HEK293 (cell line): Measurements from ENCODE around the gene KPNA6.

ENCODE experiments used
- CTCF ChIA-PET: fragments of 350-600 bp; formaldehyde crosslinking; extraction: SDS; loops from one replicate; lab custom pipeline; 2021; ENCODE audit warnings: antibody characterized with exemption; lab: Yijun Ruan, JAX
- POLR2A ChIA-PET: fragments of 300-600 bp; formaldehyde crosslinking; extraction: SDS; loops from one replicate; lab custom pipeline; 2020; ENCODE audit warnings: antibody characterized with exemption, inconsistent platforms; lab: Yijun Ruan, JAX
- H3K27ac ChIP-seq: fragments of 200-500 bp; sonication (Bioruptor generic); 2 replicates; pipeline ENCODE4 v1.5.1; 2014; ENCODE audit warnings: low read depth, low read length, control low read depth, inconsistent platforms; ENCODE audit errors: extremely low read depth
- H3K36me3 ChIP-seq, 2 experiments: fragments of 200-500 bp in 1 of 2; sonication (Bioruptor generic) in 1 of 2; 1 replicate in 1 of 2; 2 replicates in 1 of 2; pipeline ENCODE4 v1.5.1; 2014 to 2017; ENCODE audit warnings: inconsistent platforms in 2 of 2, low read length in 2 of 2; ENCODE audit not compliant: control insufficient read depth in 2 of 2, insufficient read depth in 1 of 2
- H3K4me1 ChIP-seq: fragments of 200-500 bp; sonication (Bioruptor generic); 2 replicates; pipeline ENCODE4 v1.5.1; 2014; ENCODE audit warnings: mild to moderate bottlenecking, low read length, inconsistent platforms; ENCODE audit not compliant: control insufficient read depth, insufficient read depth
- H3K4me3 ChIP-seq: 2 replicates; pipeline ENCODE4 v1.5.1; 2011; ENCODE audit warnings: low read depth, mild to moderate bottlenecking, control low read depth, low read length, moderate library complexity
- H3K9me3 ChIP-seq: fragments of 200-500 bp; sonication (Bioruptor generic); 2 replicates; pipeline ENCODE4 v1.5.1; 2014; ENCODE audit warnings: low read depth, low read length, inconsistent platforms; ENCODE audit not compliant: control insufficient read depth, insufficient read depth
- GLIS1 ChIP-seq: fragments of 450-650 bp; formaldehyde crosslinking; IDR thresholded peaks from 2 replicates; pipeline ENCODE4 v1.5.1; 2016; ENCODE audit warnings: missing biosample characterization, missing genetic modification characterization
- GLIS2 ChIP-seq: fragments of 450-650 bp; formaldehyde crosslinking; IDR thresholded peaks from 2 replicates; pipeline ENCODE4 v1.5.1; 2016; ENCODE audit warnings: missing biosample characterization, missing genetic modification characterization
- KLF1 ChIP-seq: fragments of 450-650 bp; formaldehyde crosslinking; IDR thresholded peaks from 2 replicates; pipeline ENCODE4 v1.5.1; 2016; ENCODE audit warnings: missing biosample characterization, missing genetic modification characterization
- KLF16 ChIP-seq: fragments of 450-650 bp; formaldehyde crosslinking; IDR thresholded peaks from 2 replicates; pipeline ENCODE4 v1.5.1; 2017; ENCODE audit warnings: missing biosample characterization, missing genetic modification characterization
- KLF9 ChIP-seq: fragments of 450-650 bp; formaldehyde crosslinking; IDR thresholded peaks from 2 replicates; pipeline ENCODE4 v1.5.1; 2016; ENCODE audit warnings: missing biosample characterization, missing genetic modification characterization, low read depth
- PRDM1 ChIP-seq: fragments of 450-650 bp; formaldehyde crosslinking; IDR thresholded peaks from 2 replicates; pipeline ENCODE4; 2016; ENCODE audit warnings: missing biosample characterization, missing genetic modification characterization
- REPIN1 ChIP-seq: fragments of 450-650 bp; formaldehyde crosslinking; IDR thresholded peaks from 2 replicates; pipeline ENCODE4 v1.5.1; 2017; ENCODE audit warnings: missing biosample characterization, missing genetic modification characterization, low read depth
- SCRT2 ChIP-seq: fragments of 450-650 bp; formaldehyde crosslinking; IDR thresholded peaks from 2 replicates; pipeline ENCODE4 v1.5.1; 2016; ENCODE audit warnings: missing biosample characterization, missing genetic modification characterization
- SP2 ChIP-seq: fragments of 450-650 bp; formaldehyde crosslinking; IDR thresholded peaks from 2 replicates; pipeline ENCODE4 v1.5.1; 2016; ENCODE audit warnings: missing biosample characterization, missing genetic modification characterization
- SP3 ChIP-seq: fragments of 450-650 bp; formaldehyde crosslinking; IDR thresholded peaks from 2 replicates; pipeline ENCODE4 v1.5.1; 2016; ENCODE audit warnings: missing biosample characterization, missing genetic modification characterization
- WT1 ChIP-seq: fragments of 450-650 bp; formaldehyde crosslinking; IDR thresholded peaks from 2 replicates; pipeline ENCODE4 v1.5.1; 2016; ENCODE audit warnings: missing biosample characterization, missing genetic modification characterization
- ZBTB17 ChIP-seq: fragments of 450-650 bp; formaldehyde crosslinking; IDR thresholded peaks from 2 replicates; pipeline ENCODE4 v1.5.1; 2016; ENCODE audit warnings: missing biosample characterization, missing genetic modification characterization
- ZBTB20 ChIP-seq: fragments of 450-650 bp; formaldehyde crosslinking; IDR thresholded peaks from 2 replicates; pipeline ENCODE4 v1.5.1; 2016; ENCODE audit warnings: missing biosample characterization, missing genetic modification characterization
- ZBTB48 ChIP-seq: fragments of 450-650 bp; formaldehyde crosslinking; IDR thresholded peaks from 2 replicates; pipeline ENCODE4 v1.5.1; 2016; ENCODE audit warnings: missing biosample characterization, missing genetic modification characterization
- ZEB2 ChIP-seq: fragments of 450-650 bp; formaldehyde crosslinking; IDR thresholded peaks from 2 replicates; pipeline ENCODE4 v1.5.1; 2016; ENCODE audit warnings: missing biosample characterization, missing genetic modification characterization
- ZNF132 ChIP-seq: fragments of 450-650 bp; formaldehyde crosslinking; IDR thresholded peaks from 2 replicates; pipeline ENCODE4 v1.5.1; 2017; ENCODE audit warnings: missing biosample characterization, missing genetic modification characterization, borderline replicate concordance
- ZNF324 ChIP-seq: fragments of 450-650 bp; formaldehyde crosslinking; IDR thresholded peaks from 2 replicates; pipeline ENCODE4 v1.5.1; 2016; ENCODE audit warnings: missing biosample characterization, missing genetic modification characterization
- ZNF335 ChIP-seq: fragments of 450-650 bp; formaldehyde crosslinking; conservative IDR thresholded peaks from 2 replicates; pipeline ENCODE4 v1.5.1; 2016; ENCODE audit warnings: missing biosample characterization, missing genetic modification characterization
- ZNF341 ChIP-seq: fragments of 450-650 bp; formaldehyde crosslinking; IDR thresholded peaks from 2 replicates; pipeline ENCODE4; 2016; ENCODE audit warnings: low read depth, missing biosample characterization, missing genetic modification characterization
- ZNF366 ChIP-seq: fragments of 450-650 bp; formaldehyde crosslinking; conservative IDR thresholded peaks from 2 replicates; pipeline ENCODE4 v1.5.1; 2016; ENCODE audit warnings: missing biosample characterization, missing genetic modification characterization
- ZNF510 ChIP-seq: fragments of 450-650 bp; formaldehyde crosslinking; IDR thresholded peaks from 2 replicates; pipeline ENCODE4 v1.5.1; 2018; ENCODE audit warnings: mild to moderate bottlenecking, missing genetic modification characterization, missing biosample characterization; ENCODE audit not compliant: insufficient replicate concordance
- ZNF514 ChIP-seq: fragments of 450-650 bp; formaldehyde crosslinking; IDR thresholded peaks from 2 replicates; pipeline ENCODE4 v1.5.1; 2016; ENCODE audit warnings: missing biosample characterization, missing genetic modification characterization
- ZNF629 ChIP-seq: fragments of 450-650 bp; formaldehyde crosslinking; IDR thresholded peaks from 2 replicates; pipeline ENCODE4 v1.5.1; 2017; ENCODE audit warnings: missing biosample characterization, missing genetic modification characterization
- ZNF654 ChIP-seq: fragments of 450-650 bp; formaldehyde crosslinking; IDR thresholded peaks from 2 replicates; pipeline ENCODE4 v1.5.1; 2016; ENCODE audit warnings: low read depth, missing biosample characterization, missing genetic modification characterization
- ZSCAN23 ChIP-seq: fragments of 450-650 bp; formaldehyde crosslinking; IDR thresholded peaks from 2 replicates; pipeline ENCODE4 v1.5.1; 2016; ENCODE audit warnings: missing biosample characterization, missing genetic modification characterization
- TF ChIP-seq, protein P1 (sequence below): fragments of 450-650 bp; formaldehyde crosslinking; IDR thresholded peaks from 2 replicates; pipeline ENCODE4 v1.5.1; 2016; ENCODE audit warnings: missing biosample characterization, missing genetic modification characterization
- TF ChIP-seq, protein P2 (sequence below): fragments of 450-650 bp; formaldehyde crosslinking; IDR thresholded peaks from 2 replicates; pipeline ENCODE4; 2016; ENCODE audit warnings: missing biosample characterization, missing genetic modification characterization
- TF ChIP-seq, protein P3 (sequence below): sonication (generic); formaldehyde crosslinking; IDR thresholded peaks from 2 replicates; pipeline ENCODE4 v1.8.1; 2022; ENCODE audit warnings: mild to moderate bottlenecking, moderate library complexity, missing genetic modification reagents
- TF ChIP-seq, protein P4 (sequence below): fragments of 450-650 bp; formaldehyde crosslinking; IDR thresholded peaks from 2 replicates; pipeline ENCODE4 v1.5.1; 2016; ENCODE audit warnings: missing biosample characterization, missing genetic modification characterization
- TF ChIP-seq, protein P5 (sequence below): fragments of 450-650 bp; formaldehyde crosslinking; IDR thresholded peaks from 2 replicates; pipeline ENCODE4 v1.5.1; 2017; ENCODE audit warnings: missing biosample characterization, missing genetic modification characterization

KPNA6 gene

DNA sequence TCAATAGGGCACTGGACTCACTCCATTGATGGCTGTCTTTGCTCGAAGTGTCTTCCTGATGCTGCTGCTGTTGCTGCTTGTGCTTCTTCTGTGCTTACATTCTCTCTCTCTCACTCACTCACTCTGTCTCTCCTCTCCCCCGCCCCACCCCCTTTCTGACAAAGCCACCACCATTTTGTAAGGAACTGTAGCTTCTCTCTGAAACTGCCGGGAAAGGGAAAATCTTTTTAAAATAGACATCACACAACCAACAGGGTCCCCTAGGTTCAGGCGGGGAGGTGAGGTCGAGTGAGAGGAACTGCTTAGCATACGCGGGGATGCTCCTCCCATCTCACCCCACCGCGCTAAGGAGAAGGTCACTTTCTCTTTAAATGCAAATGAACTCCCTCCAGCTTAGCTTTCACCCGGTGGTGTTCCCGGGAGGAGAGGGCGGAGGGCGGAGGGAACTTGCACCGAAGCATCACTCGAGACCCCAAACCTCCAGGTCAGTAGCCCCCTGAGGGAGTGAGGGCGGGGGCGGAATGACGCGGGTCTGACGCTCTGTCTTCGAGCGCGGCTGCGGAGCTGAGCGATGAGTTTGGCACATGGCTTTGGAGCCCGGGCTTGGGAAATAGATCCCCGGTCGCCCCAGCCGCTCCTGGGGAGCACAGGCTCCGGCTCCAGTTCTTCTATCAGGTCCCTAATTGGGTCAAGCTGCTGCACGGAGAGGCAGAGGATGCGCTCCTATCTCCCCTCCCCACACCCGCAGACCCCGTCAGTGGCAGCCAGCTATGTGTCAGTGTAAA lies 92.6 kb downstream of the KPNA6 start, which contains the start of gene CCDC28B:
Gene CCDC28B, plus strand, starts transcription at position 370 of the 785 bp plus-strand sequence. CDS start 1,341 bp downstream, outside the sequence.
- Histone ChIP-seq H3K9me3 (no peaks in the 10 kb centered on the region), H3K27ac (no peak within 1 kb of the TSS; the same call in 1 of the 2 replicates), H3K4me3 (peak within 1 kb of the TSS; percentile 49), H3K4me1 (no peaks in the 10 kb centered on the region; the same call in 1 of the 2 replicates), H3K36me3 (peaks cover 0 to 55% of the 10 kb centered on the region in 2 experiments; a peak in 1 of 3 replicates)
- CTCF ChIA-PET = interaction anchor here (0.8 to 1.2 kb wide), 2 partner anchors 20 to 48 kb away, joined by 3 to 4 read pairs; no protein-coding TSS in a partner anchor
- POLR2A ChIA-PET = interaction anchor here (0.6 to 5.0 kb wide), 10 partner anchors 8 to 209 kb away, joined by 3 to 25 read pairs (median 7); partner anchors contain the start of genes DCDC2B, KPNA6, MARCKSL1 and TXLNA
- TF ChIP-seq SP3 (tag by site-specific recombination) (peak; percentile 49), PRDM1 (tag by site-specific recombination) (peak; percentile 95), ZBTB20 (tag by site-specific recombination) (peak; percentile 78; the same call in 1 of the 2 replicates), GLIS2 (peak; percentile 92), ZNF335 (tag by site-specific recombination) (peak; percentile 23; the same call in 1 of the 2 replicates), ZNF629 (tag by site-specific recombination) (peak; percentile 72), ZSCAN23 (tag by site-specific recombination) (peak; percentile 50; the same call in 1 of the 2 replicates), KLF9 (tag by site-specific recombination) (peak; percentile 77), ZNF510 (tag by site-specific recombination) (no peak), SP2 (tag by site-specific recombination) (peak; percentile 51), ZNF514 (no peak), GLIS1 (tag by site-specific recombination) (peak; percentile 70), WT1 (tag by site-specific recombination) (0 out of 2 replicates have a peak, but pooled peaks have one; percentile 3), SCRT2 (tag by site-specific recombination) (peak; percentile 69; the same call in 1 of the 2 replicates), ZEB2 (tag by site-specific recombination) (peak; percentile 73), ZNF366 (peak; percentile 88), ZNF341 (tag by site-specific recombination) (peak; percentile 98), ZNF132 (no peak), KLF1 (tag by site-specific recombination) (0 out of 2 replicates have a peak, but pooled peaks have one; percentile 25), ZNF654 (tag by site-specific recombination) (no peak), REPIN1 (tag by site-specific recombination) (no peak), ZBTB48 (tag by site-specific recombination) (peak; percentile 56), ZBTB17 (tag by site-specific recombination) (peak; percentile 82), ZNF324 (tag by site-specific recombination) (peak; percentile 46; the same call in 1 of the 2 replicates), KLF16 (tag by site-specific recombination) (0 out of 2 replicates have a peak, but pooled peaks have one; percentile 31)
- TF ChIP-seq, protein P1, sequence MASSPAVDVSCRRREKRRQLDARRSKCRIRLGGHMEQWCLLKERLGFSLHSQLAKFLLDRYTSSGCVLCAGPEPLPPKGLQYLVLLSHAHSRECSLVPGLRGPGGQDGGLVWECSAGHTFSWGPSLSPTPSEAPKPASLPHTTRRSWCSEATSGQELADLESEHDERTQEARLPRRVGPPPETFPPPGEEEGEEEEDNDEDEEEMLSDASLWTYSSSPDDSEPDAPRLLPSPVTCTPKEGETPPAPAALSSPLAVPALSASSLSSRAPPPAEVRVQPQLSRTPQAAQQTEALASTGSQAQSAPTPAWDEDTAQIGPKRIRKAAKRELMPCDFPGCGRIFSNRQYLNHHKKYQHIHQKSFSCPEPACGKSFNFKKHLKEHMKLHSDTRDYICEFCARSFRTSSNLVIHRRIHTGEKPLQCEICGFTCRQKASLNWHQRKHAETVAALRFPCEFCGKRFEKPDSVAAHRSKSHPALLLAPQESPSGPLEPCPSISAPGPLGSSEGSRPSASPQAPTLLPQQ (tag by site-specific recombination) = peak; percentile 65; the same call in 1 of the 2 replicates
- TF ChIP-seq, protein P2, sequence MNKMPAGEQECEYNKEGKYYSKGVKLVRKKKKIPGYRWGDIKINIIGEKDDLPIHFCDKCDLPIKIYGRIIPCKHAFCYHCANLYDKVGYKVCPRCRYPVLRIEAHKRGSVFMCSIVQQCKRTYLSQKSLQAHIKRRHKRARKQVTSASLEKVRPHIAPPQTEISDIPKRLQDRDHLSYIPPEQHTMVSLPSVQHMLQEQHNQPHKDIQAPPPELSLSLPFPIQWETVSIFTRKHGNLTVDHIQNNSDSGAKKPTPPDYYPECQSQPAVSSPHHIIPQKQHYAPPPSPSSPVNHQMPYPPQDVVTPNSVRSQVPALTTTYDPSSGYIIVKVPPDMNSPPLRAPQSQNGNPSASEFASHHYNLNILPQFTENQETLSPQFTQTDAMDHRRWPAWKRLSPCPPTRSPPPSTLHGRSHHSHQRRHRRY (tag by site-specific recombination) = no peak
- TF ChIP-seq, protein P3, sequence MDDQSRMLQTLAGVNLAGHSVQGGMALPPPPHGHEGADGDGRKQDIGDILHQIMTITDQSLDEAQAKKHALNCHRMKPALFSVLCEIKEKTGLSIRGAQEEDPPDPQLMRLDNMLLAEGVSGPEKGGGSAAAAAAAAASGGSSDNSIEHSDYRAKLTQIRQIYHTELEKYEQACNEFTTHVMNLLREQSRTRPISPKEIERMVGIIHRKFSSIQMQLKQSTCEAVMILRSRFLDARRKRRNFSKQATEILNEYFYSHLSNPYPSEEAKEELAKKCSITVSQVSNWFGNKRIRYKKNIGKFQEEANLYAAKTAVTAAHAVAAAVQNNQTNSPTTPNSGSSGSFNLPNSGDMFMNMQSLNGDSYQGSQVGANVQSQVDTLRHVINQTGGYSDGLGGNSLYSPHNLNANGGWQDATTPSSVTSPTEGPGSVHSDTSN (CRISPR knock-in tag) = no peak
- TF ChIP-seq, protein P4, sequence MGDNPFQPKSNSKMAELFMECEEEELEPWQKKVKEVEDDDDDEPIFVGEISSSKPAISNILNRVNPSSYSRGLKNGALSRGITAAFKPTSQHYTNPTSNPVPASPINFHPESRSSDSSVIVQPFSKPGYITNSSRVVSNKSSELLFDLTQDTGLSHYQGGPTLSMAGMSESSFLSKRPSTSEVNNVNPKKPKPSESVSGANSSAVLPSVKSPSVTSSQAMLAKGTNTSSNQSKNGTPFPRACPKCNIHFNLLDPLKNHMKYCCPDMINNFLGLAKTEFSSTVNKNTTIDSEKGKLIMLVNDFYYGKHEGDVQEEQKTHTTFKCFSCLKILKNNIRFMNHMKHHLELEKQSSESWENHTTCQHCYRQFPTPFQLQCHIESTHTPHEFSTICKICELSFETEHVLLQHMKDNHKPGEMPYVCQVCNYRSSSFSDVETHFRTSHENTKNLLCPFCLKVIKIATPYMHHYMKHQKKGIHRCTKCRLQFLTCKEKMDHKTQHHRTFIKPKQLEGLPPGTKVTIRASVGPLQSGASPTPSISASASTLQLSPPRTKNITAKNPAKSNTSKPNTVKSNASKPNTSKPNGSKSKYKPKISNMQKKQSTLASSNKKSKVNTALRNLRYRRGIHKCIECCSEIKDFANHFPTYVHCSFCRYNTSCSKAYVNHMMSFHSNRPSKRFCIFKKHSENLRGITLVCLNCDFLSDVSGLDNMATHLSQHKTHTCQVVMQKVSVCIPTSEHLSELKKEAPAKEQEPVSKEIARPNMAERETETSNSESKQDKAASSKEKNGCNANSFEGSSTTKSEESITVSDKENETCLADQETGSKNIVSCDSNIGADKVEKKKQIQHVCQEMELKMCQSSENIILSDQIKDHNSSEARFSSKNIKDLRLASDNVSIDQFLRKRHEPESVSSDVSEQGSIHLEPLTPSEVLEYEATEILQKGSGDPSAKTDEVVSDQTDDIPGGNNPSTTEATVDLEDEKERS (tag by site-specific recombination) = no peak
- TF ChIP-seq, protein P5, sequence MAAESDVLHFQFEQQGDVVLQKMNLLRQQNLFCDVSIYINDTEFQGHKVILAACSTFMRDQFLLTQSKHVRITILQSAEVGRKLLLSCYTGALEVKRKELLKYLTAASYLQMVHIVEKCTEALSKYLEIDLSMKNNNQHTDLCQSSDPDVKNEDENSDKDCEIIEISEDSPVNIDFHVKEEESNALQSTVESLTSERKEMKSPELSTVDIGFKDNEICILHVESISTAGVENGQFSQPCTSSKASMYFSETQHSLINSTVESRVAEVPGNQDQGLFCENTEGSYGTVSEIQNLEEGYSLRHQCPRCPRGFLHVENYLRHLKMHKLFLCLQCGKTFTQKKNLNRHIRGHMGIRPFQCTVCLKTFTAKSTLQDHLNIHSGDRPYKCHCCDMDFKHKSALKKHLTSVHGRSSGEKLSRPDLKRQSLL (tag by site-specific recombination) = peak; percentile 53; the same call in 1 of the 2 replicates
